Ovary (tissue), 3 donors: Measurements from ENCODE around the gene HIVEP3.

Source experiments
- CTCF ChIP-seq, 3 donors: fragments of 450-650 bp in 2 of 3; fragments of 200-600 bp in 1 of 3; IDR thresholded peaks; one replicate each; pipeline versions ENCODE4 v1.5.1 to v1.8.0; 2016 to 2022; ENCODE audit warnings: antibody characterized with exemption in 3 of 3, mild to moderate bottlenecking in 1 of 3
- EP300 ChIP-seq: sonication (generic); formaldehyde crosslinking; IDR thresholded peaks from one replicate; pipeline ENCODE4 v1.6.1; 2017; ENCODE audit warnings: antibody characterized with exemption
- POLR2A ChIP-seq: fragments of 450-650 bp; IDR thresholded peaks from one replicate; pipeline ENCODE4 v1.6.1; 2017; ENCODE audit warnings: antibody characterized with exemption, mild to moderate bottlenecking, moderate library complexity
- donor health status: DM: no; HTN: no; CAD: no.

DNA sequence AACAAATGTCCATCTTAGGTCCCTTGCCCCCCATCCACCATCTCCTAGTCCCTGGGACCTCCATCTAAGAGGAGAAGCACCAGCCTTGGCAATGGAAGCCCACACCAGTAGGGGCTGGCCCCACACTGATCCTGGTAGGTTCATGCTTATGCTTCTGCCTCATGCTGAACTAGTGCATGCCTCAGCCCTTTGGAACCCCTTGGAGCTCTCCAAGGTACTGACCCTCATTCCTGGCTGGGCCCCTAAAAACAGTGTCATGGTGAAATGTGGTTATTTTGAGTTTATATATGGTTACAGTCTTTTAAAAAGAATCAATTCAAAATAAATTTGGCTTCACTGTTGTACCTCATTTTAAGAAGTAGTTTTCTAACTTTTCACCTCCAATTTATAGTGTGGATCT lies 108.3 kb downstream of the HIVEP3 start:
- TF ChIP-seq POLR2A (no peak), CTCF (IDR thresholded peaks at IDR 0.05) (no peak), EP300 (no peak)
